Sigmoid colon (tissue), 7 donors: ENCODE measurements around the gene MX2. TPM values are rescaled to one million over a fixed set of nuclear protein-coding genes. Genes with fewer than 3 reads are reported as not detected.

Source experiments
- DNase-seq: peaks from one replicate; pipeline ENCODE4 v3.0.0-alpha.2; 2019
- H3K27ac ChIP-seq, 4 donors: fragments of 200-600 bp; sonication (generic); one replicate each; pipeline ENCODE4 v1.5.1; 2016 to 2019; ENCODE audit warnings: mild to moderate bottlenecking in 1 of 4
- H3K27me3 ChIP-seq, 3 donors: fragments of 200-600 bp; sonication (generic); one replicate each; pipeline ENCODE4 v1.5.1; 2019; ENCODE audit warnings: mild to moderate bottlenecking in 1 of 3
- H3K36me3 ChIP-seq, 4 donors: fragments of 200-600 bp; sonication (generic); one replicate each; pipeline ENCODE4 v1.5.1; 2016 to 2019
- H3K4me1 ChIP-seq, 4 donors: fragments of 200-600 bp; sonication (generic); one replicate each; pipeline ENCODE4 v1.5.1; 2017 to 2019
- H3K4me3 ChIP-seq, 4 donors: fragments of 200-600 bp; sonication (generic); one replicate each; pipeline ENCODE4 v1.5.1; 2017 to 2019; ENCODE audit warnings: mild to moderate bottlenecking in 2 of 4, moderate library complexity in 1 of 4
- H3K9me3 ChIP-seq, 4 donors: fragments of 200-600 bp in 3 of 4; sonication (generic) in 3 of 4; one replicate each; pipeline versions ENCODE4 v1.5.1 to v1.6.1; 2013 to 2019
- EP300 ChIP-seq, 4 donors: sonication (generic); formaldehyde crosslinking; IDR thresholded peaks; one replicate each; pipeline ENCODE4 v1.6.1; 2017; ENCODE audit warnings: antibody characterized with exemption in 4 of 4
- POLR2A ChIP-seq, 2 donors: fragments of 450-650 bp; IDR thresholded peaks; one replicate each; pipeline ENCODE4 v1.6.1; 2016; ENCODE audit warnings: antibody characterized with exemption in 2 of 2, mild to moderate bottlenecking in 2 of 2, moderate library complexity in 2 of 2
- POLR2AphosphoS5 ChIP-seq, 4 donors: sonication (generic); formaldehyde crosslinking; IDR thresholded peaks; one replicate each; pipeline ENCODE4 v1.6.1; 2017; ENCODE audit warnings: antibody characterized with exemption in 4 of 4
- WGBS, 2 donors: extraction: QIAGEN DNeasy Blood & Tissue Kit; methylation state at CpG; one replicate each; pipeline ENCODE4 v1.1.7; 2013; 5-methylcytosine and 5-hydroxymethylcytosine counted together
- intact Hi-C: fragments of 100-400 bp; cut with DNase I; formaldehyde crosslinking; loops from one replicate; pipeline ENCODE4 v1.15.1; 2023
- polyA plus RNA-seq, 3 donors: library from polyadenylated mRNA; stranded (reverse); fragments of 200-250 nt; gene quantifications; one replicate each; pipeline ENCODE4 v1.2.3, GENCODE V29; 2013
- total RNA-seq, 4 donors: library from RNA; depleted of rRNA; stranded (reverse); fragments of >200 nt; gene quantifications; one replicate each; pipeline ENCODE4 v1.1.0, GENCODE V29; 2016
- TF ChIP-seq, protein P1 (sequence below), 4 experiments: fragments of 450-650 bp in 3 of 4; fragments of 200-600 bp in 1 of 4; IDR thresholded peaks; one replicate each; pipeline ENCODE4 v1.5.1; 2016 to 2019; ENCODE audit warnings: antibody characterized with exemption in 4 of 4, mild to moderate bottlenecking in 3 of 4, moderate library complexity in 2 of 4
- donor health status: healthy with polysubstance abuse.
- donor health status: Bipolar disorder and iron deficiency.
- donor health status: healthy.

Gene MX2
- total and polyA plus RNA-seq, 7 donors: 2.5 to 23.9 (median 6.2) TPM

DNA sequence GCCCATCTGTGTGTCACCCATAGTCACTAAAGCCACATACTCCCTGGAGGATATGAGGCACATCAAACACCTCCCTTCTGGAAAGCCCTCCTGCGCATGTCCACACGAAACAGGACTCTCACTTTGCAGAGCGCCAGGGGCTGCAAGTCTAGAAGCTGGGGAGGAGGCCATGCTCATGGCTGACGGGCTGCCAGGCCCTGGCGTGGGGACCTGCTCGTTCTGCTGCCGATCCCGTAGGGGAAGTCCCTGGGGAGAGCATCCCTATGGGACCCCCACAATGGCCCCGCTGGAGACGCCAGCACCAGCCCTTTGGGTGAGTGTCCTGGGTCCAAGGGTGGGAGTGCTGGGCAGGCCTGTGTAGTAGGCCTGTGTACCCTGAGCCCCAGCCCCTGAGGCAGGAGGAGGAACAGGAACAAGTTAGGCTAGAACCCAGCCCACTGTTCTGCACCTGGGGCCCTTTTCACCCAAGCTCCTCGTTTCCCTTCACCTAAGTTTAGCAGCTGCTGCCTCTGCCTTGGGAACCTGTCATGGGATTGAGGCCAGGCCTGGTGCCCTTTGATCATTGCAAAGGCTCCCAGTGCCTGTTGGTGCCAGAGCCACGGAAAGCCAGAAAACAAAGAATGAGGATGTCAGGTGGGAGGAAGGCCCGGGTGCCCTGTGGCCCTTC is 35.3 kb upstream of the MX2 start:
- Histone ChIP-seq H3K4me1 (no peaks in the 10 kb centered on the region), H3K27ac (no peak overlapping the region), H3K36me3 (no peaks in the 10 kb centered on the region), H3K9me3 (no peaks in the 10 kb centered on the region), H3K27me3 (no peaks in the 10 kb centered on the region), H3K4me3 (no peak overlapping the region)
- no peak for DNase-seq
- intact Hi-C loops: no loop called here
- TF ChIP-seq POLR2A (IDR thresholded peaks at IDR 0.05) (no peak), POLR2AphosphoS5 (IDR thresholded peaks at IDR 0.05) (no peak), EP300 (IDR thresholded peaks at IDR 0.05) (no peak)
- TF ChIP-seq, protein P1, sequence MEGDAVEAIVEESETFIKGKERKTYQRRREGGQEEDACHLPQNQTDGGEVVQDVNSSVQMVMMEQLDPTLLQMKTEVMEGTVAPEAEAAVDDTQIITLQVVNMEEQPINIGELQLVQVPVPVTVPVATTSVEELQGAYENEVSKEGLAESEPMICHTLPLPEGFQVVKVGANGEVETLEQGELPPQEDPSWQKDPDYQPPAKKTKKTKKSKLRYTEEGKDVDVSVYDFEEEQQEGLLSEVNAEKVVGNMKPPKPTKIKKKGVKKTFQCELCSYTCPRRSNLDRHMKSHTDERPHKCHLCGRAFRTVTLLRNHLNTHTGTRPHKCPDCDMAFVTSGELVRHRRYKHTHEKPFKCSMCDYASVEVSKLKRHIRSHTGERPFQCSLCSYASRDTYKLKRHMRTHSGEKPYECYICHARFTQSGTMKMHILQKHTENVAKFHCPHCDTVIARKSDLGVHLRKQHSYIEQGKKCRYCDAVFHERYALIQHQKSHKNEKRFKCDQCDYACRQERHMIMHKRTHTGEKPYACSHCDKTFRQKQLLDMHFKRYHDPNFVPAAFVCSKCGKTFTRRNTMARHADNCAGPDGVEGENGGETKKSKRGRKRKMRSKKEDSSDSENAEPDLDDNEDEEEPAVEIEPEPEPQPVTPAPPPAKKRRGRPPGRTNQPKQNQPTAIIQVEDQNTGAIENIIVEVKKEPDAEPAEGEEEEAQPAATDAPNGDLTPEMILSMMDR (IDR thresholded peaks at IDR 0.05): no peak
- WGBS, 2 donors: 74 to 85% methylated on average over 13 of the region's 13 CpGs

DNA sequence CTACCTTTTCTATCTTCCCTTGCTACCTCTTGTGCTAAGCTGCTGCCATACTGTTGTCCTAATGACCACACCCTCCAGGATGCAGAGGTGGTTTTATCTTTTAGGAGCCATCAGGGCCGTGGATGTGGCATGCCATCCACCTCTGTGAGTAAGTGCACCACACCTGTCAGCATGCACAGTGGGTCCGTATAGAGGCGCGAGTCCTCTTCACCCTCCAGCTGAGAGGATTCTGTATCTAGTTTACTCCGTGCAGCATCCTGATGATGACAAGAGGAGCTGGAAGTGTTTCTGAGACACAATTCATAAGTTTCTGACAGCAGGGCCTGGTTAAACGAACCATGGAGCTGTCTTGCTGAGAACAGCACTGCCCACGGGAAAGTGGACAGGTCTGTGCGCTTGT is 34.1 kb upstream of the MX2 start:
- no peak for TF ChIP-seq POLR2A (IDR thresholded peaks at IDR 0.05)
- TF ChIP-seq POLR2AphosphoS5 (IDR thresholded peaks at IDR 0.05): no peak
- no peak for TF ChIP-seq EP300 (IDR thresholded peaks at IDR 0.05)
- TF ChIP-seq, protein P1 (IDR thresholded peaks at IDR 0.05): no peak
- Histone ChIP-seq H3K4me1 (no peaks in the 10 kb centered on the region), H3K27me3 (no peaks in the 10 kb centered on the region), H3K9me3 (no peaks in the 10 kb centered on the region), H3K4me3 (no peak overlapping the region), H3K36me3 (no peaks in the 10 kb centered on the region), H3K27ac (no peak overlapping the region)
- WGBS, 2 donors: 89 to 91% methylated on average over 8 of the region's 8 CpGs
- intact Hi-C loops: no loop called here
- no peak for DNase-seq

- no peak overlapping the region for H3K4me3 ChIP-seq
- H3K36me3 ChIP-seq: no peaks in the 10 kb centered on the region
- WGBS, 2 donors: 89 to 91% methylated on average over 16 of the region's 16 CpGs
- DNase-seq: no peak
- TF ChIP-seq EP300 (IDR thresholded peaks at IDR 0.05) (no peak), POLR2A (IDR thresholded peaks at IDR 0.05) (no peak), POLR2AphosphoS5 (IDR thresholded peaks at IDR 0.05) (no peak)
- TF ChIP-seq, protein P1 (IDR thresholded peaks at IDR 0.05): no peak
- intact Hi-C loops: no loop called here
- H3K27me3 ChIP-seq: no peaks in the 10 kb centered on the region
- H3K27ac ChIP-seq: no peak overlapping the region
- H3K9me3 ChIP-seq: peaks cover 0 to 3% (median 1%) of the 10 kb centered on the region in 4 donors
- H3K4me1 ChIP-seq: no peaks in the 10 kb centered on the region
These were observed 32.9 kb upstream of the MX2 start for GRCh38 chr21:41328660-41329607.

- Histone ChIP-seq H3K27me3 (no peaks in the 10 kb centered on the region), H3K27ac (no peak overlapping the region), H3K36me3 (no peaks in the 10 kb centered on the region), H3K4me1 (no peaks in the 10 kb centered on the region), H3K9me3 (peaks cover 0 to 7% (median 4%) of the 10 kb centered on the region in 4 donors), H3K4me3 (no peak overlapping the region)
- no peak for TF ChIP-seq EP300 (IDR thresholded peaks at IDR 0.05)
- TF ChIP-seq POLR2A (IDR thresholded peaks at IDR 0.05): no peak
- no peak for DNase-seq
- intact Hi-C loops: no loop called here
- WGBS, 2 donors: 95 to 96% methylated on average over 1 of the region's 1 CpG
These were observed 28.1 kb upstream of the MX2 start for GRCh38 chr21:41333752-41334151.

DNA sequence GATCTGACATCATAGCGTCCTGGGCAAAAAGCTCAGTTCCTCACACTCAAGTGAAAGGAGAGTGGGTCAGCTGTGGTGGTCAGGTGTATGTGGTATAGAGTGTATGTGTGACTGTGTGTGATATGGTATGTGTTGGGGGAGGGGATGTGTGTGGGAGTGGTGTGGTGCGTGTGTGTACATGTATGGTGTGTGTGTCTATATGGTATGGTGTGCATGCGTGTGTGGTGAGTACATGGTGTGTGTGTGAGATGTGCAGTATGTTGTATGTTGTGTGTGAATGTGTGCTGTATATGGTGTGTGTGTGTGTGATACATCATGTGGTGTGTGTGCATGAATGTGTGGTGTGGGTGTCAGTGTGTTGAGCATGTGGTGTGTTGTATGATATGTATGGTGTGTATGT is 24.3 kb upstream of the MX2 start:
- Histone ChIP-seq H3K9me3 (peaks cover 0 to 7% (median 4%) of the 10 kb centered on the region in 4 donors), H3K27ac (no peak overlapping the region), H3K36me3 (no peaks in the 10 kb centered on the region), H3K4me1 (no peaks in the 10 kb centered on the region), H3K4me3 (no peak overlapping the region), H3K27me3 (no peaks in the 10 kb centered on the region)
- intact Hi-C loops: no loop called here
- TF ChIP-seq, protein P1 (IDR thresholded peaks at IDR 0.05): no peak
- TF ChIP-seq EP300 (IDR thresholded peaks at IDR 0.05): no peak
- WGBS, 2 donors: 95% methylated on average over 3 of the region's 3 CpGs
- DNase-seq: no peak
